ENCODE measurements around the gene GLI3. TPM values are rescaled to one million over a fixed set of nuclear protein-coding genes. Genes with fewer than 3 reads are reported as not detected.

The GLI3 gene
- total RNA-seq, 5 donors from 2014 or later (not counting 1 experiment from before 2014, with no cell fraction given): 0.10 to 0.79 (median 0.32) TPM; not detected in 1

DNA sequence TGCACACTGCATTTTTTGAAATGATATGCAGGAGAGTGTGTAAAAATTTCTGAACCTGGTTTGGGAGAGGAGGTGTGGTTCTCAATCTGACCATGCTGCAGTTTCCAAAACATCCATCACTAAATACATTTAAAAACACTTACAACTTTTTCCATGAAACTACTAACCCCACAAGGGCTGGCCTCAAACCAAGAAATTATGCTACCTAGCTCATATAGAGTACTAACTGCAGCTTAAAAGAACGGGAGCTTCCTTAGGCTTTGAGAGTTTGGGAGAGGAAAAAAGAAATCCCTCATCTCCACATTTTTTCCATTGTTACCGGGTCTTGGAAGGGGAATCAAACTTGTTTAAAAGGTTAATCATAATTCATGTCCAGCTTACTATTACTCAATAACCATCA lies 214.2 kb downstream of the GLI3 start:
- Mint-ChIP-seq H3K4me3 (no peak overlapping the region), H3K27me3 (peaks cover 0 to 12% of the 10 kb centered on the region in 2 donors), H3K9me3 (no peaks in the 10 kb centered on the region), H3K27ac (no peak overlapping the region), H3K36me3 (no peaks in the 10 kb centered on the region), H3K4me1 (no peaks in the 10 kb centered on the region)
- DNase-seq: no peak
- no peak for ATAC-seq (replicated peaks in 1 of 4)
- no peak overlapping the region for H3K4me3 ChIP-seq (ENCODE audit: control insufficient read depth in 1 of 2, extremely low read depth in 1 of 2, low read length in 1 of 2)
- no CpG with 5 or more reads among the region's 2 CpGs for WGBS (ENCODE audit: insufficient coverage)
- H3K27ac ChIP-seq (ENCODE audit: low read length): no peak overlapping the region
- H3K27me3 ChIP-seq (replicated peaks in 1 of 2; ENCODE audit: control insufficient read depth in 2 of 2, extremely low read depth in 1 of 2, insufficient read depth in 2 of 2, low read length in 1 of 2): peaks cover 0 to 2% of the 10 kb centered on the region in 2 experiments
- ChIA-PET POLR2A (no interaction called here), CTCF (interaction anchor here in 1 of 2 donors (0.7 kb wide), 1 partner anchor 930 kb away, joined by 5 read pairs; no protein-coding TSS in a partner anchor)
- H3K9me3 ChIP-seq: no peaks in the 10 kb centered on the region
- no peaks in the 10 kb centered on the region for H3K4me1 ChIP-seq (ENCODE audit: control insufficient read depth in 1 of 2, extremely low read depth in 1 of 2, insufficient read depth in 2 of 2, low read length in 2 of 2)
- H3K36me3 ChIP-seq (ENCODE audit: control insufficient read depth in 2 of 2, extremely low read depth in 1 of 2, insufficient read depth in 1 of 2, low read length in 1 of 2): no peaks in the 10 kb centered on the region

GRCh38 chr7:42022056-42022455 lies 215.0 kb downstream of the GLI3 start:
- Mint-ChIP-seq H3K36me3 (no peaks in the 10 kb centered on the region), H3K9me3 (no peaks in the 10 kb centered on the region), H3K4me3 (no peak overlapping the region), H3K27ac (no peak overlapping the region), H3K4me1 (no peaks in the 10 kb centered on the region), H3K27me3 (peaks cover 0 to 18% of the 10 kb centered on the region in 2 donors)
- H3K27me3 ChIP-seq (replicated peaks in 1 of 2; ENCODE audit: control insufficient read depth in 2 of 2, extremely low read depth in 1 of 2, insufficient read depth in 2 of 2, low read length in 1 of 2): peaks cover 0 to 3% of the 10 kb centered on the region in 2 experiments
- WGBS (ENCODE audit: insufficient coverage): 82% methylated on average over 2 of the region's 6 CpGs
- POLR2A ChIA-PET: no interaction called here
- no peaks in the 10 kb centered on the region for H3K36me3 ChIP-seq (ENCODE audit: control insufficient read depth in 2 of 2, extremely low read depth in 1 of 2, insufficient read depth in 1 of 2, low read length in 1 of 2)
- no peak for DNase-seq
- no peaks in the 10 kb centered on the region for H3K4me1 ChIP-seq (ENCODE audit: control insufficient read depth in 1 of 2, extremely low read depth in 1 of 2, insufficient read depth in 2 of 2, low read length in 2 of 2)
- CTCF ChIA-PET: no interaction called here
- ATAC-seq (replicated peaks in 1 of 4): no peak
- no peak overlapping the region for H3K27ac ChIP-seq (ENCODE audit: low read length)
- no peaks in the 10 kb centered on the region for H3K9me3 ChIP-seq
- no peak overlapping the region for H3K4me3 ChIP-seq (ENCODE audit: control insufficient read depth in 1 of 2, extremely low read depth in 1 of 2, low read length in 1 of 2)

- H3K27me3 Mint-ChIP-seq: peaks cover 3 to 21% of the 10 kb centered on the region in 2 donors
Observed at GRCh38 chr7:42021631-42022030, 215.4 kb downstream of the GLI3 start.

DNA sequence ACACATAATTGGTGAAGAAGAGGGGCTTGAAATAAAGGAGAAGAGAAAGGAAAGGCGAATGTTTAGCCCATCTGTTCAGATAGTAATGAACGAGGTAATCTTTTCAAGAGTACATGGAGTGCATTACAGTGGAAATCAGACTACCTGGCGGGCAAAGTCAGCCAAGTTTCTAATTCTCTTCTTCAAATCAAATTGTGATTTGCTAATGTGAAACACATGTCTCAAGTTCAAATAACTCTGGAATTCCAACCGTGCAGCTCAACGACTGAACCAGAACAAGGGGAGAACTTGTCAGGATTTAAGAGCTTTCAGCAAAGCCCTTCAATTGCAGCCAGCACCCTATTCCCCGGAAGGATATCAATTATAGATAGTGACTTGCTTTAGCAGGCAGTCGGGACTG lies 216.9 kb downstream of the GLI3 start:
- Histone ChIP-seq H3K27me3 (replicated peaks in 1 of 2; ENCODE audit: control insufficient read depth in 2 of 2, extremely low read depth in 1 of 2, insufficient read depth in 2 of 2, low read length in 1 of 2) (peaks cover 0 to 3% of the 10 kb centered on the region in 2 experiments), H3K36me3 (ENCODE audit: control insufficient read depth in 2 of 2, extremely low read depth in 1 of 2, insufficient read depth in 1 of 2, low read length in 1 of 2) (no peaks in the 10 kb centered on the region), H3K4me3 (ENCODE audit: control insufficient read depth in 1 of 2, extremely low read depth in 1 of 2, low read length in 1 of 2) (no peak overlapping the region), H3K4me1 (ENCODE audit: control insufficient read depth in 1 of 2, extremely low read depth in 1 of 2, insufficient read depth in 2 of 2, low read length in 2 of 2) (no peaks in the 10 kb centered on the region), H3K27ac (ENCODE audit: low read length) (no peak overlapping the region), H3K9me3 (no peaks in the 10 kb centered on the region)
- POLR2A ChIA-PET: interaction anchor here in 1 of 2 donors (0.7 kb wide), 1 partner anchor 167 kb away, joined by 5 read pairs; no protein-coding TSS in a partner anchor
- no peak for DNase-seq
- Mint-ChIP-seq H3K4me3 (no peak overlapping the region), H3K27me3 (peaks cover 3 to 23% of the 10 kb centered on the region in 2 donors), H3K9me3 (peaks cover 0 to 6% (median 1%) of the 10 kb centered on the region in 3 donors), H3K27ac (no peak overlapping the region), H3K36me3 (no peaks in the 10 kb centered on the region), H3K4me1 (no peaks in the 10 kb centered on the region)
- CTCF ChIA-PET: no interaction called here
- ATAC-seq (replicated peaks in 1 of 4): no peak
- 81% methylated on average over 5 of the region's 7 CpGs for WGBS (ENCODE audit: insufficient coverage)

More at GRCh38 chr7:42021631-42022030, 215.4 kb downstream of the GLI3 start:
- Mint-ChIP-seq H3K4me1 (no peaks in the 10 kb centered on the region), H3K4me3 (no peak overlapping the region), H3K9me3 (peaks cover 0 to 3% (median 0%) of the 10 kb centered on the region in 3 donors), H3K36me3 (no peaks in the 10 kb centered on the region), H3K27ac (no peak overlapping the region)
- ChIA-PET POLR2A (no interaction called here), CTCF (no interaction called here)
- H3K27me3 ChIP-seq (replicated peaks in 1 of 2; ENCODE audit: control insufficient read depth in 2 of 2, extremely low read depth in 1 of 2, insufficient read depth in 2 of 2, low read length in 1 of 2): peaks cover 0 to 3% of the 10 kb centered on the region in 2 experiments
- no peaks in the 10 kb centered on the region for H3K4me1 ChIP-seq (ENCODE audit: control insufficient read depth in 1 of 2, extremely low read depth in 1 of 2, insufficient read depth in 2 of 2, low read length in 2 of 2)
- 66% methylated on average over 2 of the region's 3 CpGs for WGBS (ENCODE audit: insufficient coverage)
- no peaks in the 10 kb centered on the region for H3K9me3 ChIP-seq
- DNase-seq (no peak), ATAC-seq (replicated peaks in 1 of 4) (no peak)
- H3K27ac ChIP-seq (ENCODE audit: low read length): no peak overlapping the region
- no peaks in the 10 kb centered on the region for H3K36me3 ChIP-seq (ENCODE audit: control insufficient read depth in 2 of 2, extremely low read depth in 1 of 2, insufficient read depth in 1 of 2, low read length in 1 of 2)
- no peak overlapping the region for H3K4me3 ChIP-seq (ENCODE audit: control insufficient read depth in 1 of 2, extremely low read depth in 1 of 2, low read length in 1 of 2)

DNA sequence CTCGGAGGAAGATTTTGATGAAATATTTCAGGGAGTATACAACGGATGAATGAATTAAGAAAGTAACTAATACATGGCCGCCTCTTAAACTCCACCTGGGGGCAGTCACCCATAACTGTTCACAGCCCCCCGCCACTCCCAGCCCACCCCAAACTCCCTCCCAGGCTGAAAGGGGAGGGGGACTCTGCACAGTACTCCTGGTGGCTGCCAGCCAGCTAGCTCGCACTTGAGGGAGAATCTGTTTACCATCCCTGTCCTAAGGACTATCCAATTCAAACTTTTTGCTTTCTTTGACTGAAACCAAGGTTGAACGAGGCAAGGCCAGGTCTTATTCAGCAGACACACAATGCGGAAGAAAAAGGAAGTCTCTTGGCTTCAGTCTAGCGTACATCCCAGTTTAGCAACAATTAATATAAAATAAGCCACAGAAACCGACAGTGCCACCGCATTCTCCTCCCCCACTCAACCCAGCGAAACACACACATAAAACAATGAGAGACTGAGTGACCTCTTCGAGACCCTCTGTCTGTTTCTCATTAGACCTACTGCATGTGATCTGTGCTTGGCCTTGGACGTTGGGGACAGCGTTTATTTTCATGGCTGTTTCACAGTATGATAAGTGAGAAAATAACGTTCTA lies 219.5 kb downstream of the GLI3 start:
- ChIA-PET POLR2A (no interaction called here), CTCF (no interaction called here)
- no peaks in the 10 kb centered on the region for H3K4me1 Mint-ChIP-seq
- Histone ChIP-seq H3K4me1 (ENCODE audit: control insufficient read depth in 1 of 2, extremely low read depth in 1 of 2, insufficient read depth in 2 of 2, low read length in 2 of 2) (no peaks in the 10 kb centered on the region), H3K9me3 (no peaks in the 10 kb centered on the region), H3K4me3 (ENCODE audit: control insufficient read depth in 1 of 2, extremely low read depth in 1 of 2, low read length in 1 of 2) (no peak overlapping the region), H3K27me3 (replicated peaks in 1 of 2; ENCODE audit: control insufficient read depth in 2 of 2, extremely low read depth in 1 of 2, insufficient read depth in 2 of 2, low read length in 1 of 2) (peaks cover 0 to 3% of the 10 kb centered on the region in 2 experiments), H3K36me3 (ENCODE audit: control insufficient read depth in 2 of 2, extremely low read depth in 1 of 2, insufficient read depth in 1 of 2, low read length in 1 of 2) (no peaks in the 10 kb centered on the region), H3K27ac (ENCODE audit: low read length) (no peak overlapping the region)
- H3K36me3 Mint-ChIP-seq: no peaks in the 10 kb centered on the region
- H3K27me3 Mint-ChIP-seq: peaks cover 3 to 23% of the 10 kb centered on the region in 2 donors
- WGBS (ENCODE audit: insufficient coverage): 17% methylated on average over 5 of the region's 15 CpGs
- ATAC-seq (replicated peaks in 1 of 4) (no peak), DNase-seq (no peak)
- no peak overlapping the region for H3K4me3 Mint-ChIP-seq
- H3K9me3 Mint-ChIP-seq: peaks cover 8 to 21% (median 10%) of the 10 kb centered on the region in 3 donors
- H3K27ac Mint-ChIP-seq: no peak overlapping the region

GRCh38 chr7:42016517-42016916 lies 220.5 kb downstream of the GLI3 start:
- DNase-seq: no peak
- Mint-ChIP-seq H3K36me3 (no peaks in the 10 kb centered on the region), H3K27me3 (peaks cover 3 to 23% of the 10 kb centered on the region in 2 donors)

More at GRCh38 chr7:42016517-42016916, 220.5 kb downstream of the GLI3 start:
- Histone ChIP-seq H3K4me1 (ENCODE audit: control insufficient read depth in 1 of 2, extremely low read depth in 1 of 2, insufficient read depth in 2 of 2, low read length in 2 of 2) (no peaks in the 10 kb centered on the region), H3K4me3 (ENCODE audit: control insufficient read depth in 1 of 2, extremely low read depth in 1 of 2, low read length in 1 of 2) (no peak overlapping the region), H3K36me3 (ENCODE audit: control insufficient read depth in 2 of 2, extremely low read depth in 1 of 2, insufficient read depth in 1 of 2, low read length in 1 of 2) (no peaks in the 10 kb centered on the region), H3K27ac (ENCODE audit: low read length) (no peak overlapping the region), H3K27me3 (replicated peaks in 1 of 2; ENCODE audit: control insufficient read depth in 2 of 2, extremely low read depth in 1 of 2, insufficient read depth in 2 of 2, low read length in 1 of 2) (peaks cover 0 to 3% of the 10 kb centered on the region in 2 experiments), H3K9me3 (no peaks in the 10 kb centered on the region)
- ChIA-PET POLR2A (no interaction called here), CTCF (no interaction called here)
- Mint-ChIP-seq H3K9me3 (peaks cover 8 to 21% (median 10%) of the 10 kb centered on the region in 3 donors), H3K27ac (no peak overlapping the region), H3K4me1 (no peaks in the 10 kb centered on the region), H3K4me3 (no peak overlapping the region)
- no peak for ATAC-seq (replicated peaks in 1 of 4)
- WGBS (ENCODE audit: insufficient coverage): 100% methylated on average over 1 of the region's 3 CpGs

Data from T-cell (primary cell).